Left ventricle myocardium inferior (tissue), 1 donor: ENCODE measurements around the gene PLD6. TPM values are rescaled to one million over a fixed set of nuclear protein-coding genes. Genes with fewer than 3 reads are reported as not detected.
"Not testable (repeated sequence)": the region's sequence is repeated elsewhere in the genome, so short reads cannot be mapped to it uniquely, and the experiment has no call there.

ENCODE experiments used
- DNase-seq: peaks from one replicate; pipeline ENCODE4 v3.0.0-alpha.2; 2020
- H3K27ac ChIP-seq: fragments of 200-600 bp; replicated peaks from 2 replicates; pipeline ENCODE4 v1.8.0; 2021
- H3K27me3 ChIP-seq: fragments of 200-600 bp; 2 replicates; pipeline ENCODE4 v1.8.0; 2021; ENCODE audit warnings: low read depth
- H3K36me3 ChIP-seq: fragments of 200-600 bp; 2 replicates; pipeline ENCODE4 v1.8.0; 2021
- H3K4me1 ChIP-seq: fragments of 200-600 bp; 2 replicates; pipeline ENCODE4 v1.8.0; 2021
- H3K4me3 ChIP-seq: fragments of 200-600 bp; 2 replicates; pipeline ENCODE4 v1.8.0; 2021; ENCODE audit warnings: mild to moderate bottlenecking, moderate library complexity
- H3K9me3 ChIP-seq: fragments of 200-600 bp; replicated peaks from 2 replicates; pipeline ENCODE4 v1.8.0; 2021
- CTCF ChIP-seq: fragments of 200-600 bp; IDR thresholded peaks from 2 replicates; pipeline ENCODE4 v1.8.0; 2021; ENCODE audit warnings: antibody characterized with exemption, mild to moderate bottlenecking, borderline replicate concordance
- intact Hi-C: fragments of 100-400 bp; cut with micrococcal nuclease; formaldehyde crosslinking; loops from one replicate; pipeline ENCODE4 v1.11.0; 2022
- total RNA-seq: library from RNA; stranded (reverse); fragmentation: NEBNext Ultra II Directional; extraction: Animal tissue kit (Norgen Biotek cat#: 25700); gene quantifications from one replicate; pipeline ENCODE4 v1.2.1, GENCODE V29; 2021
- donor health status: DM: no; HTN: yes; CAD: no; lungs with severe emphysema.

PLD6 gene
- total RNA-seq, 1 donor from 2014 or later, result 7.3 TPM

GRCh38 chr17:17196776-17197175 is 9.4 kb downstream of the PLD6 start:
- no peak overlapping the region for H3K4me3 ChIP-seq
- no peak overlapping the region for H3K27ac ChIP-seq
- no peak for DNase-seq
- intact Hi-C loops, result no loop called here
- no peak for TF ChIP-seq CTCF
- peaks cover 32% of the 10 kb centered on the region for H3K4me1 ChIP-seq
- no peaks in the 10 kb centered on the region for H3K27me3 ChIP-seq
- H3K36me3 ChIP-seq, result no peaks in the 10 kb centered on the region
- no peaks in the 10 kb centered on the region for H3K9me3 ChIP-seq

GRCh38 chr17:17195466-17195865 is 10.7 kb downstream of the PLD6 start:
- H3K36me3 ChIP-seq, DNase-seq, H3K27ac ChIP-seq, H3K9me3 ChIP-seq, H3K4me3 ChIP-seq, H3K27me3 ChIP-seq, intact Hi-C loops: not testable (repeated sequence)
- peaks cover 33% of the 10 kb centered on the region for H3K4me1 ChIP-seq

GRCh38 chr17:17191961-17192381 is 14.2 kb downstream of the PLD6 start:
- Histone ChIP-seq H3K9me3 (no peaks in the 10 kb centered on the region), H3K27me3 (no peaks in the 10 kb centered on the region), H3K4me1 (peaks cover 45% of the 10 kb centered on the region), H3K36me3 (peaks cover 16% of the 10 kb centered on the region), H3K4me3 (peak overlapping the region; percentile 8), H3K27ac (peak overlapping the region; percentile 89)
- TF ChIP-seq CTCF, result no peak
- intact Hi-C loops, result no loop called here
- no peak for DNase-seq

- H3K4me3 ChIP-seq, result peak overlapping the region; percentile 8
- TF ChIP-seq CTCF, result no peak
- peaks cover 51% of the 10 kb centered on the region for H3K4me1 ChIP-seq
- no peaks in the 10 kb centered on the region for H3K9me3 ChIP-seq
- H3K27me3 ChIP-seq, result no peaks in the 10 kb centered on the region
- peaks cover 17% of the 10 kb centered on the region for H3K36me3 ChIP-seq
- peak; percentile 69 for DNase-seq
- intact Hi-C loops, result no loop called here
- H3K27ac ChIP-seq, result peak overlapping the region; percentile 89
Observed at GRCh38 chr17:17191346-17191792, 14.8 kb downstream of the PLD6 start.

GRCh38 chr17:17190188-17190587 is 15.9 kb downstream of the PLD6 start:
- Histone ChIP-seq H3K27ac (peak overlapping the region; percentile 89), H3K36me3 (peaks cover 17% of the 10 kb centered on the region), H3K27me3 (no peaks in the 10 kb centered on the region), H3K4me3 (no peak overlapping the region), H3K4me1 (peaks cover 63% of the 10 kb centered on the region), H3K9me3 (no peaks in the 10 kb centered on the region)
- intact Hi-C loops, result no loop called here
- DNase-seq, result peak; percentile 14
- TF ChIP-seq CTCF, result peak; percentile 13

GRCh38 chr17:17189559-17189958 is 16.6 kb downstream of the PLD6 start:
- peak overlapping the region; percentile 89 for H3K27ac ChIP-seq
- TF ChIP-seq CTCF, result no peak
- H3K36me3 ChIP-seq, result peaks cover 19% of the 10 kb centered on the region
- intact Hi-C loops, result no loop called here
- no peak overlapping the region for H3K4me3 ChIP-seq
- no peaks in the 10 kb centered on the region for H3K9me3 ChIP-seq
- H3K27me3 ChIP-seq, result no peaks in the 10 kb centered on the region
- H3K4me1 ChIP-seq, result peaks cover 69% of the 10 kb centered on the region
- no peak for DNase-seq
